Measurements from ENCODE around the gene PSMD11.
"Not testable (repeated sequence)": the region's sequence is repeated elsewhere in the genome, so short reads cannot be mapped to it uniquely, and the experiment has no call there.

The PSMD11 gene

GRCh38 chr17:32516940-32517701, 72.8 kb downstream of the PSMD11 start:
- no peak for FAIRE-seq

GRCh38 chr17:32517982-32518381, 73.7 kb downstream of the PSMD11 start:
- FAIRE-seq, result no peak

DNA sequence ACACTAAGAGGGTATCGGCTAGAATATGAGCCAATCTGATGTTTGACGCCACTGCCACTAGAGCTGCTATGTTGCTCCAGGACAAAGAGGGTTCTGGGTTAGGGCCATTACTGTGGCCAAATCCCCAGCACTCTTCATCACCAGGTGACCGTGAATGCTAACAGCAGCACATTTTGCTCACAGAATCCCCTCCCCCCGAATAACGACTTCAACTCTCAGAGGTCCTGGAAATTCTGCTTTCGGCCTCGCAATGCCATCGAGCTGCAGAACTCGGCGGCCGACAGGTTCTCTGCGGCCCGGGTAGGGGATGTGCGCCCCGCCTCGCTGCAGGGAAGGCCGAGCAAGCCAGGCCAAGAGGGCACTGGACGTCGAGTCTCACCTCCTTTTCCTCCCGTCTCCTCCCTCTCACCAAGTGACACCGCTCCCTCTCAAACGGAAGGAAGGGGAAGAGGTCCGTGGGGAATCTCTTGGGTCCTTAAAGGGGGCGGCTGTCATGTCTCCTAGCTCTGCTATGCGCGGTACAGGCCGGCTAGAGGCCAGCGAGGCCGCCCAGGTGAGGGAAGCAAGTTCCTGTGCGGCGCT, 74.4 kb downstream of the PSMD11 start:
- FAIRE-seq, result no peak

GRCh38 chr17:32519228-32520103, 75.2 kb downstream of the PSMD11 start:
- FAIRE-seq, result no peak

DNA sequence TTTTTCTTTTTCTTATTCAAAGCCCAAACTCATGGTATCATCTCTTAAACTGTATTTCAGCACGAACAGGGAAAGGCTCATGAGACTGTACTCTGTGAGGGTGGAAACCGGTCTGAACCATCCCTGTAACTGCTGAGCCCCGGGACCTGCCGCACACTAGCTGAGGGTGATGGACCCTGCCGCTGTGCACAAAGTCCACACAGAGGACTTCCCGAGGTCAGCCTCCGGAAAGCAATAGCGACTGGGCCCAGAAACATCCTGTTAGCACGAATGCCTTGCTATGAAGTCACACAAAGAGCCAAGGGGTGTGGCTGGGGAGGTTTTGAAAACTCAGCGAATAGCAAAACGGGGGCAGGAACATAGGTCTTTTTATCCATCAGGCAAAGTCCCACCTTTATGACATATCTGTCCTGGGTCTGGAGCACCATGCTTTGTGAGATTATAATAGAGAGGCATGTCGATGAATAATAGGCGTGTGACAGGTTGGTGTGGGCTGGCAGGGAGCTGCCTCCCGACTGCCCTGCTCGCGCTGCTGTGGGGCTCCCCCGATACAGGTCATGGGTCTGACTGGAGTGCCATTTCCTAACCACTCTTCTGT, 75.9 kb downstream of the PSMD11 start:
- no peak for FAIRE-seq

DNA sequence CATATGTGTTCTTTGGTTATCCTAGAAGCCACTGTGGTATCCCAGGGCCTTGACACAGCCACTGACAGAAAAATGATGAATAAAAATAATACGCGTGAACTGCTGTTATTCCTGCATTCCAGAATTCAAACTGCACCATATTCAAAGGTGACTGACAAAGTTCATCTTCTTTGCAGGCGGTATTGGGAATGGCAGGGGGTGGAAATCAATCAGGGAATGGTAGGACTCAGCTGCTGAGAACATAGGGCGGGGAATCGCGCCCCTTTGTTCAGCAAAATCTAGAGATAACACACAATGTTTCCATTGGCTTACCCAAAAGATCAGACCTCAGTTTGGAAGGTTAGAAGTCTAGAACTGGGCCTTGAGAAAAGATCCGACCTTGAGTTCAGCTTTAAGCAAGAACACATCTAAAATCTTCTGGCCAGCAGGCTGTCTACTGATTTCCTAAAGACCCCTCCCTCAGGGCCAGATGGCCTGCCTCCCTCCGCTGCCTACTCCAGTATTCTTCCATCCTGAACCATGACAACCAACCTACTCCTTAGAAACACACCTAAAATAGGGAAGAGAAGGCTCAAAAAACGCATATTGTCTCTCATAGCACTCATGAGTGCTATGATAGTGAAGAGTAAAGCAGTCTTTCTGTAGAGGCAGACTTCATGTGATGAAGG, 76.6 kb downstream of the PSMD11 start:
- FAIRE-seq, result no peak

DNA sequence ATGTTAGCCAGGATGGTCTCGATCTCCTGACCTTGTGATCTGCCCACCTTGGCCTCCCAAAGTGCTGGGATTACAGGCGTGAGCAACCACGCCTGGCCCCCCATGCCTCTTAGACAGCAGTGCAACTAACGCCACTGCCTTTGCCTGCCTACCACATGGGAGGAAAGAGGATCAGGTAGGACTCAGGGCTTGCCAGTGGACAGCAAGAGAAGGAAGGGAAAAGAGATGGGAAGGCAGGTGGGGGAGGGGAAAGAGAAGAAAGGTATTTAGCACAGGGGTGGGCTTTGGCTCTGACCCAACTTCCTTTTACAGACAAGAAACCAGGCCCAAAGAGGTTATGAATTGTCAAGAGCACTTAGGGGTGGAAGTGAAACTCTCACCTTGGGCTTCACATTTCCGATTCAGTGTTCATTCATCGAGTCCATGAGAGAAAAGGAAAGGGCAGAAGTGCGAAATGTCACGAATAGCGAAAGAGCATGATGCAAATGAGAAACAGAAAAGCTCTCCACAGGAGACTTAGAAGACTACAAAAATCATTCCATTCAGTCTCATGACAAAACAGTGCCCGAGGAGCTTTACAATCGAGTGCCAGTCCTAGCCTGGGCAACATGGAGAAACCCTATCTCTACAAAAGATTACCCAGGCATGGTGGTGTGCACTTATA, 78.8 kb downstream of the PSMD11 start:
- no peak for FAIRE-seq

GRCh38 chr17:32523827-32524552, 79.7 kb downstream of the PSMD11 start:
- FAIRE-seq, result no peak

DNA sequence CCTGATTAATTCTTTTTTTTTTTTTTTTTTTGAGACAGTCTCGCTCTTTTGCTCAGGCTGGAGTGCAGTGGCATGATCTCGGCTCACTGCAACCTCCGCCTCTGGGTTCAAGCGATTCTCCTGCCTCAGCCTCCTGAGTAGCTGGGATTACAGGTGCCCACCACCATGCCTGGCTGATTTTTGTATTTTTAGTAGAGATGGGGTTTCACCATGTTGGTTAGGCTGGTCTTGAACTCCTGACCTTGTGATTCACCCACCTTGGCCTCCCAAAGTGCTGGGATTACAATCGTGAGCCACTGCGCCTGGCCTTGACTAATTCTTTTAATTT, 80.2 kb downstream of the PSMD11 start:
- FAIRE-seq, result not testable (repeated sequence)

GRCh38 chr17:32525122-32525521, 80.8 kb downstream of the PSMD11 start:
- FAIRE-seq, result no peak

DNA sequence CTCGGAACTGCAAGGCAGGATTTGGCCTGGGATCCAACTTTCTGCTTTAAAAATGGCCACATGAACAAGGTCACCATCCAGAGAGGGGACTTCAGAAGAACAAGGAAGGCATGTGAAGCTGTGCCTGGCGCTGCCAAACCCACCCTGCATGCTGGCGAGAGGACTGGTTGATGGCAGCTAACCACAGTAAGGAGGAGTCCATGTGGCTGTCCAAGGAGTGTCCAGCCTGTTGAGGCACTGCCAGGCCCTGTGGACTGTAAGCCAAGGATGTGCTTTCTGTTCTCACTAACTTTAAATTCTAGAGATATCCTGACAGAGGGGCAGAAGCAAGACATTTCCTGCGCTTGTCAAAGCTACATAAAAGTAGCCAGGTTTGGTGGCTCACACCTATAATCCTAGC, 82.8 kb downstream of the PSMD11 start:
- no peak for FAIRE-seq

DNA sequence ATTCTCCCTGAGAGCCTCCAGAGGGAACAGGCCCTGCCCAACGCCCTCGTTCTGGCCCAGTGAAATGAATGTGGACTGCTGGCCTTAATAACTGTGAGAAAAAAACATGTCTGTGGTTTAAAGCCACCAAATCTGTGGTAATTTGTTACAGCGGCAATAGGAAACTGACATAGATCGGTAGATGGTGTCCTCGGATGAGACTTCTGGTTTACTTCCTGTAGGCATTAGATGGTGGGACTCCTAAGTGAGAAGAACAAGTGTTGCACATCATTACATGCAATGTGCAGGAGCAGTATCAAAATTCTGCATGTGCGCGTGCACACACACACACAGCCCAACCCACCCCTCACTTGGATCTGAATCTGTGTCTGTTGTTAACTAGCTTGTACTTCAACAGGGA, 84.5 kb downstream of the PSMD11 start:
- FAIRE-seq, result no peak

- no peak for FAIRE-seq
Measured at GRCh38 chr17:32529604-32530003, 85.3 kb downstream of the PSMD11 start.
